ENCODE measurements around the gene TRPT1.

- no peak for TF ChIP-seq CTCF (conservative IDR thresholded peaks at IDR 0.05; ENCODE audit: low read depth in 2 of 2)
- TF ChIP-seq REST (IDR thresholded peaks at IDR 0.05; ENCODE audit: unreplicated experiment) = no peak
- TF ChIP-seq ETS1 (IDR thresholded peaks at IDR 0.05) = no peak
- TF ChIP-seq POLR2AphosphoS5 (IDR thresholded peaks at IDR 0.05; ENCODE audit: low read depth) = no peak
- TF ChIP-seq NANOG (IDR thresholded peaks at IDR 0.05; ENCODE audit: borderline replicate concordance) = no peak
- no peak for TF ChIP-seq JUNB (IDR thresholded peaks at IDR 0.05; ENCODE audit: unreplicated experiment)
- TF ChIP-seq EZH2 (IDR thresholded peaks at IDR 0.05; ENCODE audit: low read depth, unreplicated experiment) = no peak
- TF ChIP-seq EZH2phosphoT487 (IDR thresholded peaks at IDR 0.05; ENCODE audit: unreplicated experiment) = no peak
- no peak for TF ChIP-seq CREB1 (CRISPR knock-in tag; IDR thresholded peaks at IDR 0.05; ENCODE audit: low read depth)
- no peak for TF ChIP-seq ZNF331 (CRISPR knock-in tag; IDR thresholded peaks at IDR 0.05; ENCODE audit: low read depth)
- no peak for TF ChIP-seq ZNF114 (CRISPR knock-in tag; IDR thresholded peaks at IDR 0.05)
- TF ChIP-seq STAT1 (IDR thresholded peaks at IDR 0.05; ENCODE audit: unreplicated experiment) = no peak
These were observed 35.6 kb upstream of the TRPT1 start for GRCh38 chr11:64261556-64262080.
